ENCODE data around the gene TIMM22.

DNA sequence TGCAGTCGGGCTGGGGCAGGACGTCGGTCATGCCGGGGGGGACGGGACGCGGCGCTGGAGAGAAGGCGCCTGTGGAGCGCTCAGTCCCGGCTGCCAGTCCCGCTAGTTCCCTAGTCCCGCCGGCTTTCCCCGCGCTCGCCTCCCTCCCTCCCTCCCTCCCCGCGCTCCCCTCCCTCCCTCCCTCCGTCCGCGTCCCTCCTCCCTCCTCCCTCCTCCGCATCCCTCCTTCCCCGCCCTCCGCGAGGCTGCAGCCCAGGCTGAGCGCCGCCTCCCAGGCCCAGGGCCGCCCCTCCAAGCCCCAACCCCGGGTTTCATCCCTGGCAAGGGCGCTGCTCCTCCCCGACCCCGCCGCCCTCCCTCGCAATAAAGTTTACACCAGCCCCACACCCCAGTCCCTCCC lies 34.8 kb downstream of the TIMM22 start:
- TF ChIP-seq ZNF274 (IDR thresholded peaks at IDR 0.05; ENCODE audit: low read length) (no peak), ZNF274 (tag by site-specific recombination; IDR thresholded peaks at IDR 0.05; ENCODE audit: borderline replicate concordance) (no peak), ZNF391 (tag by site-specific recombination; IDR thresholded peaks at IDR 0.05; ENCODE audit: borderline replicate concordance, low read depth) (no peak), ZNF514 (tag by site-specific recombination; IDR thresholded peaks at IDR 0.05) (no peak), ZNF561 (tag by site-specific recombination; IDR thresholded peaks at IDR 0.05; ENCODE audit: borderline replicate concordance) (no peak), BCL11A (tag by site-specific recombination; IDR thresholded peaks at IDR 0.05; ENCODE audit: low read depth) (no peak), ZBTB21 (tag by site-specific recombination; IDR thresholded peaks at IDR 0.05) (no peak), TCF7L2 (IDR thresholded peaks at IDR 0.05; ENCODE audit: borderline replicate concordance, low read depth, low read length) (no peak)
- TF ChIP-seq, protein P1, sequence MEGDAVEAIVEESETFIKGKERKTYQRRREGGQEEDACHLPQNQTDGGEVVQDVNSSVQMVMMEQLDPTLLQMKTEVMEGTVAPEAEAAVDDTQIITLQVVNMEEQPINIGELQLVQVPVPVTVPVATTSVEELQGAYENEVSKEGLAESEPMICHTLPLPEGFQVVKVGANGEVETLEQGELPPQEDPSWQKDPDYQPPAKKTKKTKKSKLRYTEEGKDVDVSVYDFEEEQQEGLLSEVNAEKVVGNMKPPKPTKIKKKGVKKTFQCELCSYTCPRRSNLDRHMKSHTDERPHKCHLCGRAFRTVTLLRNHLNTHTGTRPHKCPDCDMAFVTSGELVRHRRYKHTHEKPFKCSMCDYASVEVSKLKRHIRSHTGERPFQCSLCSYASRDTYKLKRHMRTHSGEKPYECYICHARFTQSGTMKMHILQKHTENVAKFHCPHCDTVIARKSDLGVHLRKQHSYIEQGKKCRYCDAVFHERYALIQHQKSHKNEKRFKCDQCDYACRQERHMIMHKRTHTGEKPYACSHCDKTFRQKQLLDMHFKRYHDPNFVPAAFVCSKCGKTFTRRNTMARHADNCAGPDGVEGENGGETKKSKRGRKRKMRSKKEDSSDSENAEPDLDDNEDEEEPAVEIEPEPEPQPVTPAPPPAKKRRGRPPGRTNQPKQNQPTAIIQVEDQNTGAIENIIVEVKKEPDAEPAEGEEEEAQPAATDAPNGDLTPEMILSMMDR (tag by site-specific recombination; IDR thresholded peaks at IDR 0.05) = no peak
- TF ChIP-seq, protein P2, sequence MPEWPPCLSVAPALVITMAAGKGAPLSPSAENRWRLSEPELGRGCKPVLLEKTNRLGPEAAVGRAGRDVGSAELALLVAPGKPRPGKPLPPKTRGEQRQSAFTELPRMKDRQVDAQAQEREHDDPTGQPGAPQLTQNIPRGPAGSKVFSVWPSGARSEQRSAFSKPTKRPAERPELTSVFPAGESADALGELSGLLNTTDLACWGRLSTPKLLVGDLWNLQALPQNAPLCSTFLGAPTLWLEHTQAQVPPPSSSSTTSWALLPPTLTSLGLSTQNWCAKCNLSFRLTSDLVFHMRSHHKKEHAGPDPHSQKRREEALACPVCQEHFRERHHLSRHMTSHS (tag by site-specific recombination; IDR thresholded peaks at IDR 0.05) = no peak

Measured in HEK293 (cell line).